ENCODE results near the gene ADISSP.
A peak's percentile ranks its signal among the peaks of the same experiment; 100 is the strongest.

ADISSP gene

GRCh38 chr20:3802524-3803239 is 35.1 kb upstream of the ADISSP start:
- no peak overlapping the region for H3K4me3 ChIP-seq (ENCODE audit: low read depth, low read length)
- no peak for TF ChIP-seq CTCF (IDR thresholded peaks at IDR 0.05; ENCODE audit: low read depth, low read length, missing control alignments)
- DNase-seq (ENCODE audit: low read depth): no peak

GRCh38 chr20:3801846-3802245 is 34.3 kb upstream of the ADISSP start:
- H3K4me3 ChIP-seq (ENCODE audit: low read depth, low read length): no peak overlapping the region
- TF ChIP-seq CTCF (IDR thresholded peaks at IDR 0.05; ENCODE audit: low read depth, low read length, missing control alignments): no peak

GRCh38 chr20:3801299-3801698 is 33.7 kb upstream of the ADISSP start:
- no peak overlapping the region for H3K4me3 ChIP-seq (ENCODE audit: low read depth, low read length)
- DNase-seq (ENCODE audit: low read depth): no peak
- no peak for TF ChIP-seq CTCF (IDR thresholded peaks at IDR 0.05; ENCODE audit: low read depth, low read length, missing control alignments)

More at GRCh38 chr20:3801846-3802245, 34.3 kb upstream of the ADISSP start:
- DNase-seq (ENCODE audit: low read depth): no peak

- no peak overlapping the region for H3K4me3 ChIP-seq (ENCODE audit: low read depth, low read length)
- no peak for DNase-seq (ENCODE audit: low read depth)
- no peak for TF ChIP-seq CTCF (IDR thresholded peaks at IDR 0.05; ENCODE audit: low read depth, low read length, missing control alignments)
These were observed 33.3 kb upstream of the ADISSP start for GRCh38 chr20:3800878-3801260.

- DNase-seq (ENCODE audit: low read depth): no peak
- TF ChIP-seq CTCF (IDR thresholded peaks at IDR 0.05; ENCODE audit: low read depth, low read length, missing control alignments): no peak
- no peak overlapping the region for H3K4me3 ChIP-seq (ENCODE audit: low read depth, low read length)
These were observed 32.8 kb upstream of the ADISSP start for GRCh38 chr20:3800256-3800877.

GRCh38 chr20:3798908-3799248 is 31.3 kb upstream of the ADISSP start:
- H3K4me3 ChIP-seq (ENCODE audit: low read depth, low read length): no peak overlapping the region
- no peak for DNase-seq (ENCODE audit: low read depth)
- no peak for TF ChIP-seq CTCF (IDR thresholded peaks at IDR 0.05; ENCODE audit: low read depth, low read length, missing control alignments)

- H3K4me3 ChIP-seq (ENCODE audit: low read depth, low read length): peak overlapping the region; percentile 80; the same call in 1 of the 2 replicates
- no peak for DNase-seq (ENCODE audit: low read depth)
- TF ChIP-seq CTCF (IDR thresholded peaks at IDR 0.05; ENCODE audit: low read depth, low read length, missing control alignments): no peak
These were observed 30.8 kb upstream of the ADISSP start for GRCh38 chr20:3798373-3798768.

All from GM12864 (cell line).